ENCODE measurements around the gene SLC25A38. TPM values are rescaled to one million over a fixed set of nuclear protein-coding genes. Genes with fewer than 3 reads are reported as not detected.
"Not testable (repeated sequence)": the region's sequence is repeated elsewhere in the genome, so short reads cannot be mapped to it uniquely, and the experiment has no call there.

The SLC25A38 gene
- total RNA-seq, 1 experiment from 2014 or later: 29.7 TPM

DNA sequence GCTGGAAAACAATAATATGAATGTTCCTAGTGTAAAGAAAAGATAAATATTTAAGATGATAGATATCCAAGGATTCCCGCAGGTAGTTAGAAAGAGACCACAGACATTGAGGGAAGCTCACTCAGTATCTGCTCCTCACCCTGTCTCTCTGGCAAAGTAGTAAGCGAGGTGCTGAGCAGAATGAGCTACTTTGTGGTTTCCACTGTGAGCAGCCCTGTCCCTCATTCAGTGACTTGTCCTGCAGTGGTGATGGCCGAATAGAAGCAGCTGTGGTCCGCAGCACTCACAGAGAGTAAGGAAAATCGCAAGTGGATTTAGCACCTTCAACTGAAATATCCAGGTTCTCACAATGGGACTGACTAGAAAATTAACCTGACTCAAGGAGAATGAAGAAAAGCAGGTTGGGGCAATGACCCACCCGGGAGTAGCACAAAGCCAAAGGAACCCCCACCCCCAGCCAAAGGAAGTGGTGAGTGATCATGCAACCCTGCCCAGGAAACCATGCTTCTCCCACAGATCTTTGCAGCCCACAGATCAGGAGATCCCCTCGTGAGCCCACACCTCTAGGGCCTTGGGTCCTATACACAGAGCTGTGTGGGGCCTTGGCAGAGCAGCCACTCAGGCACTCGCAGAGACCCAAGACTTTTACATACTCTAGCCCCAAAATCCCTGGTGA, 21.8 kb upstream of the SLC25A38 start:
- no peaks in the 10 kb centered on the region for H3K4me1 ChIP-seq (ENCODE audit: insufficient read depth, low read length)

DNA sequence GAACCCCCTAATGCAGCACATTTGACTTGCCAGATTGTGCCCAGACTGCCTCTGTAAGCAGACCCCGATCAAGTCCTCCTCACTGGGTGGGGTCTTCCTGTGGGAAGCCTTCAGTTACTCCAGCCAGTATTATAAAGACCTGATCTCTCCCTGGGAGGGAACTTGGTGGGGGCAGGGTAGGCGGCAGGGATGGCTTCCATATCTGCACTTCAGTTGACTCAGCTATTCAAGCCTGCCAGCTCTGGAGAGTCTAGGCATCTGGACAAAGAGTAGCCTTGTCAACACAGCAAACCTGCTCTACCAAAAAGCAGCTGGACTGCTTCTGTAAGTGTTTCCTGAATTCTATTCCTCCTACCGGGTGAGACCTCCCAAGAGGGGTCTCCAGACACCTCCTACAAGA, 21.0 kb upstream of the SLC25A38 start:
- Histone ChIP-seq H3K79me2 (ENCODE audit: low read length) (no peaks in the 10 kb centered on the region), H3K4me2 (ENCODE audit: low read length) (no peak overlapping the region), H3K27ac (ENCODE audit: low read length) (no peak overlapping the region), H4K20me1 (ENCODE audit: low read length) (no peaks in the 10 kb centered on the region), H3K36me3 (ENCODE audit: low read depth, low read length) (no peaks in the 10 kb centered on the region), H3K9me3 (ENCODE audit: low read length) (no peaks in the 10 kb centered on the region), H3F3A (ENCODE audit: low read length, unreplicated experiment) (no peaks in the 10 kb centered on the region), H3K4me3 (ENCODE audit: low read length) (no peak overlapping the region), H3K4me1 (ENCODE audit: insufficient read depth, low read length) (no peaks in the 10 kb centered on the region), H2AFZ (ENCODE audit: low read length) (no peak overlapping the region), H3K9me2 (replicated peaks; ENCODE audit: low read length) (no peaks in the 10 kb centered on the region), H3K27me3 (ENCODE audit: low read length) (peaks cover 5% of the 10 kb centered on the region), H3K9ac (ENCODE audit: low read length) (no peak overlapping the region)
- intact Hi-C loops (cut with micrococcal nuclease): no loop called here
- ATAC-seq (peak; percentile 22; the same call in 1 of the 2 replicates), DNase-seq (no peak)
- no TSS peak for BruUV-seq (replicated peaks)
- ChIA-PET CTCF (no interaction called here), POLR2A (ENCODE audit: unreplicated experiment) (no interaction called here)
- TF ChIP-seq EZH2phosphoT487 (IDR thresholded peaks at IDR 0.05; ENCODE audit: borderline replicate concordance, low read length): no peak
- TF ChIP-seq, protein P1, sequence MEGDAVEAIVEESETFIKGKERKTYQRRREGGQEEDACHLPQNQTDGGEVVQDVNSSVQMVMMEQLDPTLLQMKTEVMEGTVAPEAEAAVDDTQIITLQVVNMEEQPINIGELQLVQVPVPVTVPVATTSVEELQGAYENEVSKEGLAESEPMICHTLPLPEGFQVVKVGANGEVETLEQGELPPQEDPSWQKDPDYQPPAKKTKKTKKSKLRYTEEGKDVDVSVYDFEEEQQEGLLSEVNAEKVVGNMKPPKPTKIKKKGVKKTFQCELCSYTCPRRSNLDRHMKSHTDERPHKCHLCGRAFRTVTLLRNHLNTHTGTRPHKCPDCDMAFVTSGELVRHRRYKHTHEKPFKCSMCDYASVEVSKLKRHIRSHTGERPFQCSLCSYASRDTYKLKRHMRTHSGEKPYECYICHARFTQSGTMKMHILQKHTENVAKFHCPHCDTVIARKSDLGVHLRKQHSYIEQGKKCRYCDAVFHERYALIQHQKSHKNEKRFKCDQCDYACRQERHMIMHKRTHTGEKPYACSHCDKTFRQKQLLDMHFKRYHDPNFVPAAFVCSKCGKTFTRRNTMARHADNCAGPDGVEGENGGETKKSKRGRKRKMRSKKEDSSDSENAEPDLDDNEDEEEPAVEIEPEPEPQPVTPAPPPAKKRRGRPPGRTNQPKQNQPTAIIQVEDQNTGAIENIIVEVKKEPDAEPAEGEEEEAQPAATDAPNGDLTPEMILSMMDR (conservative IDR thresholded peaks at IDR 0.05; ENCODE audit: low read depth, low read length): no peak
- no peak for TF ChIP-seq EZH2 (IDR thresholded peaks at IDR 0.05; ENCODE audit: low read length, unreplicated experiment)

More for the DNA sequence above, 21.8 kb upstream of the SLC25A38 start:
- no peaks in the 10 kb centered on the region for H3K9me2 ChIP-seq (replicated peaks; ENCODE audit: low read length)
- peaks cover 5% of the 10 kb centered on the region for H3K27me3 ChIP-seq (ENCODE audit: low read length)
- no peaks in the 10 kb centered on the region for H3F3A ChIP-seq (ENCODE audit: low read length, unreplicated experiment)
- no peak overlapping the region for H3K4me2 ChIP-seq (ENCODE audit: low read length)
- no TSS peak for BruUV-seq (replicated peaks)
- POLR2A ChIA-PET (ENCODE audit: unreplicated experiment): no interaction called here
- no peak for ATAC-seq
- H3K36me3 ChIP-seq (ENCODE audit: low read depth, low read length): no peaks in the 10 kb centered on the region
- H3K79me2 ChIP-seq (ENCODE audit: low read length): no peaks in the 10 kb centered on the region
- H2AFZ ChIP-seq (ENCODE audit: low read length): no peak overlapping the region
- H3K9ac ChIP-seq (ENCODE audit: low read length): no peak overlapping the region
- intact Hi-C loops (cut with micrococcal nuclease): no loop called here
- no peak for DNase-seq
- CTCF ChIA-PET: no interaction called here
- TF ChIP-seq EZH2 (IDR thresholded peaks at IDR 0.05; ENCODE audit: low read length, unreplicated experiment) (no peak), EZH2phosphoT487 (IDR thresholded peaks at IDR 0.05; ENCODE audit: borderline replicate concordance, low read length) (no peak)
- TF ChIP-seq, protein P1 (conservative IDR thresholded peaks at IDR 0.05; ENCODE audit: low read depth, low read length): no peak
- H4K20me1 ChIP-seq (ENCODE audit: low read length): no peaks in the 10 kb centered on the region
- H3K27ac ChIP-seq (ENCODE audit: low read length): no peak overlapping the region
- no peak overlapping the region for H3K4me3 ChIP-seq (ENCODE audit: low read length)
- no peaks in the 10 kb centered on the region for H3K9me3 ChIP-seq (ENCODE audit: low read length)

- Histone ChIP-seq H3K4me2 (ENCODE audit: low read length) (no peak overlapping the region), H3K4me3 (ENCODE audit: low read length) (no peak overlapping the region), H3K9me3 (ENCODE audit: low read length) (no peaks in the 10 kb centered on the region), H3K27me3 (ENCODE audit: low read length) (peaks cover 5% of the 10 kb centered on the region; the same call in 1 of the 2 replicates), H3K79me2 (ENCODE audit: low read length) (no peaks in the 10 kb centered on the region), H3K9me2 (replicated peaks; ENCODE audit: low read length) (no peaks in the 10 kb centered on the region), H3K27ac (ENCODE audit: low read length) (no peak overlapping the region), H3K36me3 (ENCODE audit: low read depth, low read length) (no peaks in the 10 kb centered on the region), H2AFZ (ENCODE audit: low read length) (no peak overlapping the region), H3K9ac (ENCODE audit: low read length) (no peak overlapping the region), H3K4me1 (ENCODE audit: insufficient read depth, low read length) (no peaks in the 10 kb centered on the region), H4K20me1 (ENCODE audit: low read length) (no peaks in the 10 kb centered on the region), H3F3A (ENCODE audit: low read length, unreplicated experiment) (no peaks in the 10 kb centered on the region)
- intact Hi-C loops (cut with micrococcal nuclease): no loop called here
- CTCF ChIA-PET: no interaction called here
- DNase-seq: no peak
- BruUV-seq (replicated peaks): no TSS peak
- POLR2A ChIA-PET (ENCODE audit: unreplicated experiment): no interaction called here
- no peak for ATAC-seq
- TF ChIP-seq EZH2phosphoT487 (IDR thresholded peaks at IDR 0.05; ENCODE audit: borderline replicate concordance, low read length) (no peak), EZH2 (IDR thresholded peaks at IDR 0.05; ENCODE audit: low read length, unreplicated experiment) (no peak)
- TF ChIP-seq, protein P1 (conservative IDR thresholded peaks at IDR 0.05; ENCODE audit: low read depth, low read length): no peak
Measured at GRCh38 chr3:39362812-39363211, 20.4 kb upstream of the SLC25A38 start.

DNA sequence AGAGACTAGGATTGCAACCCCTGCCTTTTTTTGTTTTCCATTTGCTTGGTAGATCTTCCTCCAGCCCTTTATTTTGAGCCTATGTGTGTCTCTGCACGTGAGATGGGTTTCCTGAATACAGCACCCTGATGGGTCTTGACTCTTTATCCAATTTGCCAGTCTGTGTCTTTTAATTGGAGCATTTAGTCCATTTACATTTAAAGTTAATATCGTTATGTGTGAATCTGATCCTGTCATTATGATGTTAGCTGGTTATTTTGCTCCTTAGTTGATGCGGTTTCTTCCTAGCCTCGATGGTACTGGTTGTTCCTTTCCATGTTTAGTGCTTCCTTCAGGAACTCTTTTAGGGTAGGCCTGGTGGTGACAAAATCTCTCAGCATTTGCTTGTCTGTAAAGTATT, 12.7 kb upstream of the SLC25A38 start:
- H3K4me2 ChIP-seq (ENCODE audit: low read length); H3K4me3 ChIP-seq (ENCODE audit: low read length); H3K27ac ChIP-seq (ENCODE audit: low read length); H3K27me3 ChIP-seq (ENCODE audit: low read length); H3K9me3 ChIP-seq (ENCODE audit: low read length); H3F3A ChIP-seq (ENCODE audit: low read length, unreplicated experiment); intact Hi-C loops (cut with micrococcal nuclease); H3K9me2 ChIP-seq (replicated peaks; ENCODE audit: low read length); H3K36me3 ChIP-seq (ENCODE audit: low read depth, low read length); H3K79me2 ChIP-seq (ENCODE audit: low read length); DNase-seq; H4K20me1 ChIP-seq (ENCODE audit: low read length); BruUV-seq (replicated peaks); H3K4me1 ChIP-seq (ENCODE audit: insufficient read depth, low read length); ATAC-seq; POLR2A ChIA-PET (ENCODE audit: unreplicated experiment); CTCF ChIA-PET; H2AFZ ChIP-seq (ENCODE audit: low read length); H3K9ac ChIP-seq (ENCODE audit: low read length): not testable (repeated sequence)

All from PC-3 (cell line).